GM12891 (cell line): Measurements from ENCODE around the gene SPINT4.

Experiments used
- DNase-seq: peaks from one replicate; pipeline ENCODE4 v3.0.0; 2011; ENCODE audit warnings: low spot score; ENCODE audit not compliant: insufficient read length
- FAIRE-seq: peaks from 2 replicates; lab custom pipeline; 2011; peaks lifted over from hg19 to GRCh38; lab: Jason Lieb, UNC
- PAX5 ChIP-seq: IDR thresholded peaks from 2 replicates; pipeline ENCODE4 v1.6.1; 2011; ENCODE audit warnings: low read length, moderate library complexity, mild to moderate bottlenecking; ENCODE audit not compliant: insufficient read depth, severe bottlenecking
- POLR2A ChIP-seq: IDR thresholded peaks from 2 replicates; pipeline ENCODE4 v1.6.1; 2011; ENCODE audit warnings: low read depth, low read length, control low read depth
- POLR2AphosphoS5 ChIP-seq: IDR thresholded peaks from 2 replicates; pipeline ENCODE4 v1.6.1; 2011; ENCODE audit warnings: low read depth, low read length, control low read depth
- POU2F2 ChIP-seq: IDR thresholded peaks from 2 replicates; pipeline ENCODE4 v1.6.1; 2011; ENCODE audit warnings: low read depth, mild to moderate bottlenecking, control low read depth, low read length, moderate library complexity
- SPI1 ChIP-seq: IDR thresholded peaks from 2 replicates; pipeline ENCODE4 v1.6.1; 2011; ENCODE audit warnings: low read depth, low read length, control low read depth
- TAF1 ChIP-seq: IDR thresholded peaks from 2 replicates; pipeline ENCODE4 v1.6.1; 2011; ENCODE audit warnings: low read depth, low read length, control low read depth

The SPINT4 gene

GRCh38 chr20:45765307-45765875 lies 43.2 kb downstream of the SPINT4 start:
- TF ChIP-seq POLR2A, result no peak
- TF ChIP-seq TAF1, result no peak
- no peak for TF ChIP-seq POLR2AphosphoS5
- no peak for TF ChIP-seq SPI1
- no peak for TF ChIP-seq PAX5
- no peak for TF ChIP-seq POU2F2
- FAIRE-seq (no peak), DNase-seq (no peak)

- FAIRE-seq, result no peak
Measured at GRCh38 chr20:45765980-45766379, 43.8 kb downstream of the SPINT4 start.

GRCh38 chr20:45768479-45768878 lies 46.3 kb downstream of the SPINT4 start:
- TF ChIP-seq PAX5 (no peak), POLR2A (no peak), SPI1 (no peak), POLR2AphosphoS5 (no peak), POU2F2 (no peak), TAF1 (no peak)
- DNase-seq (no peak), FAIRE-seq (no peak)

More at GRCh38 chr20:45765980-45766379, 43.8 kb downstream of the SPINT4 start:
- TF ChIP-seq PAX5, result no peak
- no peak for TF ChIP-seq SPI1
- no peak for TF ChIP-seq POU2F2
- no peak for TF ChIP-seq TAF1
- TF ChIP-seq POLR2A, result no peak
- TF ChIP-seq POLR2AphosphoS5, result no peak
- no peak for DNase-seq

- no peak for FAIRE-seq
- TF ChIP-seq TAF1 (no peak), SPI1 (no peak), POLR2AphosphoS5 (no peak), PAX5 (no peak), POLR2A (no peak), POU2F2 (no peak)
- DNase-seq, result peak; percentile 39
Measured at GRCh38 chr20:45771182-45771759, 49.1 kb downstream of the SPINT4 start.

- FAIRE-seq (no peak), DNase-seq (no peak)
- no peak for TF ChIP-seq POLR2A
- no peak for TF ChIP-seq SPI1
- TF ChIP-seq TAF1, result no peak
- TF ChIP-seq POU2F2, result no peak
- TF ChIP-seq PAX5, result no peak
- TF ChIP-seq POLR2AphosphoS5, result no peak
Measured at GRCh38 chr20:45772693-45773092, 50.5 kb downstream of the SPINT4 start.

- DNase-seq (no peak), FAIRE-seq (no peak)
- TF ChIP-seq POLR2AphosphoS5 (no peak), POU2F2 (no peak), POLR2A (no peak), TAF1 (no peak), PAX5 (no peak), SPI1 (no peak)
Measured at GRCh38 chr20:45774945-45775344, 52.8 kb downstream of the SPINT4 start.

GRCh38 chr20:45775411-45775810 lies 53.3 kb downstream of the SPINT4 start:
- no peak for TF ChIP-seq TAF1
- no peak for DNase-seq
- FAIRE-seq, result no peak
